ENCODE measurements around the gene BACE1.

- no peak for TF ChIP-seq CTCF (IDR thresholded peaks at IDR 0.05; ENCODE audit: poor library complexity, severe bottlenecking)
- no peak for TF ChIP-seq EP300 (conservative IDR thresholded peaks at IDR 0.05; ENCODE audit: poor library complexity, severe bottlenecking)
- no peak for TF ChIP-seq RAD21 (conservative IDR thresholded peaks at IDR 0.05)
- no peak for TF ChIP-seq SMC3 (conservative IDR thresholded peaks at IDR 0.05; ENCODE audit: poor library complexity)
- no peak for TF ChIP-seq EZH2 (IDR thresholded peaks at IDR 0.05; ENCODE audit: borderline replicate concordance, insufficient read depth, low read length, poor library complexity, severe bottlenecking)
- TF ChIP-seq POLR2AphosphoS5 (IDR thresholded peaks at IDR 0.05), result no peak
- TF ChIP-seq TAF1 (IDR thresholded peaks at IDR 0.05; ENCODE audit: low read depth), result no peak
- no peak for TF ChIP-seq REST (IDR thresholded peaks at IDR 0.05; ENCODE audit: borderline replicate concordance)
These were observed 17.9 kb upstream of the BACE1 start for GRCh38 chr11:117333917-117334316.

Measured in neural cell (in vitro differentiated cells).